Activated naive CD4-positive, alpha-beta T cell treated with anti-CD3 and anti-CD28 coated beads for 36 hours (primary cell): ENCODE data around the gene C2orf15. TPM values are rescaled to one million over a fixed set of nuclear protein-coding genes. Genes with fewer than 3 reads are reported as not detected.

ENCODE experiments used
- CTCF ChIA-PET: fragments of 350-600 bp; sonication (Branson Sonifier 250); formaldehyde crosslinking; loops from one replicate; lab custom pipeline; 2021; ENCODE audit warnings: antibody characterized with exemption; lab: Charles Lee
- DNase-seq: peaks from one replicate; pipeline ENCODE4 v3.0.0-alpha.2; 2020
- H3K27ac Mint-ChIP-seq: one replicate; pipeline ENCODE4 v1.8.0; 2021; ENCODE audit warnings: mild to moderate bottlenecking, mixed read lengths
- H3K27me3 Mint-ChIP-seq: one replicate; pipeline ENCODE4 v1.8.0; 2021; ENCODE audit warnings: low read depth, mixed read lengths
- H3K36me3 Mint-ChIP-seq: one replicate; pipeline ENCODE4 v1.8.0; 2021; ENCODE audit warnings: low read depth, mixed read lengths
- H3K4me1 Mint-ChIP-seq: one replicate; pipeline ENCODE4 v1.8.0; 2021; ENCODE audit warnings: low read depth, mixed read lengths
- H3K4me3 Mint-ChIP-seq: one replicate; pipeline ENCODE4 v1.8.0; 2021; ENCODE audit warnings: mild to moderate bottlenecking, moderate library complexity, mixed read lengths
- H3K9me3 Mint-ChIP-seq: one replicate; pipeline ENCODE4 v1.8.0; 2021; ENCODE audit warnings: mixed read lengths
- intact Hi-C: fragments of 100-400 bp; cut with micrococcal nuclease; formaldehyde crosslinking; loops from one replicate; pipeline ENCODE4 v1.15.1; 2023
- total RNA-seq, 2 experiments: library from RNA; stranded (reverse); gene quantifications; one replicate each; pipeline ENCODE4 v1.2.3, GENCODE V29; 2021

Gene C2orf15
- total RNA-seq, 2 experiments from 2014 or later: 1.4 to 1.6 TPM

DNA sequence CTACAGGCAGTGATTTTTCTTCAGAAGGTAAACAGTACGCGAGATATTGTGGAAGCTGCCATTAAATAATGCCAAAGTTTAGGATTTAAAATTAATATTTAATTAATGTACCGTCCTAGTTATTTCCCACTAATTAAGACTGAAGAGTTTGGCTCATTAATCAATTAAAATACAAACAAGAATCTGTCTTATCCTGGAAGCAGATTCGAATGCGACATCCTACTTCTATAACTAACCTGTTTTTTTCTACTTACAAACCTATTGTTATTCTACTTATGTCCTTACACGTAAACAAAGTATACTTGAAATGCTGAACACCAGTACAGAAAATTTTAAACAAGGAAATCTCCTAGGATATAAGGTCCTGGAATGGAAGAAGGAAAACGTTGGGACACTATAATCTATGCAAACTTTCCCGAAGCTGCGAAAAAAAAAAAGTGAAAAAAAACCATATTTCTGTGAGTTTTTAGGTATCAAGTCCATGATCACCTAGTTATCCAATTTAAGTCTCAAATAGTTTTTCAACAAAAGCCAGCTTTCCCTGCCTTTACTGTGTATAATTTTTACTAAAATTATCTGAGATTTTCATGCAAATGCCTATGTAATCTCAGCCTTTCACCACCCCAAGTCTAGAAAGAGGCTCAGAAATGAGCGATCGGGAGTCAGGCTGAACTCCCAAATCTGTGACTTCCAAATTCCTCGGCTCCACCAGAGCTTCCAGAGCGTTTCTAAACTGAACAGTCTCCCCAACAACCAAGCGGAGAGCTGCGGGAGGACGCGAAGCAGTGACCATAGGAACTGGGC, 1.2 kb upstream of the C2orf15 start:
- peaks cover 9% of the 10 kb centered on the region for H3K9me3 Mint-ChIP-seq
- DNase-seq: no peak
- peak overlapping the region; percentile 67 for H3K27ac Mint-ChIP-seq
- H3K4me1 Mint-ChIP-seq: peaks cover 17% of the 10 kb centered on the region
- peak overlapping the region; percentile 93 for H3K4me3 Mint-ChIP-seq
- CTCF ChIA-PET: interaction anchor here (0.7 to 1.9 kb wide), 3 partner anchors 20 to 40 kb away, joined by 3 to 6 read pairs (median 3); partner anchors contain the start of genes MITD1 and MRPL30
- H3K36me3 Mint-ChIP-seq: peaks cover 10% of the 10 kb centered on the region
- intact Hi-C loops: loop anchor here (2.0 kb wide), 1 partner anchor 43 kb away; no protein-coding TSS in a partner anchor
- no peaks in the 10 kb centered on the region for H3K27me3 Mint-ChIP-seq

DNA sequence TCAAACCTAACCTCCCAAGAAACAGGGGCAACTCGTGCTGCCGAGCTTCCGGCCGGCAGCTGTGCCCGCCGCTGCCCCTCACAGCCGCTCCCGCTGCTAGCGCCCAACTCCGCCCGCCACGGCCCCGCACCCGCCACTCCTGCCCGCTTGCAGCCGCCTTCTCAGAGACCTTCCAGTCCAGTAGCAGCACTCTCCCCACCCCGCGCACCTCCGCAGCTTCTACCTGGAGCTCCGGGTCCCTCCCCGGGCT, 722 bp upstream of the C2orf15 start:
- CTCF ChIA-PET: interaction anchor here (0.7 to 1.9 kb wide), 4 partner anchors 15 to 40 kb away, joined by 3 to 6 read pairs (median 3); partner anchors contain the start of genes LIPT1, MITD1, MRPL30 and TSGA10
- intact Hi-C loops: loop anchor here (1.0 to 2.0 kb wide), 6 partner anchors 14 to 350 kb away; partner anchors contain the start of genes LIPT1, MITD1, MRPL30 and REV1
- Mint-ChIP-seq H3K4me3 (peak overlapping the region; percentile 93), H3K27me3 (no peaks in the 10 kb centered on the region), H3K27ac (peak overlapping the region; percentile 67), H3K9me3 (peaks cover 9% of the 10 kb centered on the region), H3K36me3 (peaks cover 8% of the 10 kb centered on the region), H3K4me1 (peaks cover 17% of the 10 kb centered on the region)
- DNase-seq: no peak

DNA sequence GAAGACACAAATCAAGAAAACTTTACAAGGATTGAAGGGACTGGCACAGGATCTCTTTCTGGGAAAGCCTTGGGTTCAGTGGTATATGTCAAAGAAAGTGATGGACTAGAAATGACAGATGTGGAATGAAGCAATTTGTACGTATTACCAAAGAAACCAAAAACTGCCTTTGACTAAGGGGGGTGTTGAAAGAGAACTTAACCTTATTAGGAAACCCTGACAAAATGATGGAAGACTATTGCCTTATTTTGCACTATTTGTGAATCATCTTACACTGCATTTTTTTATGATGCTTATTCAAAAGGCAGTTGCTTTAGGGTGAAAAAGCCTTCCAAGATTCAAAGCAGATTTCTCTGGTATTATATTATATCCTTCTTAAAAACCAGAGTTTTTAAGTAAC, 9.2 kb downstream of the C2orf15 start:
- intact Hi-C loops: loop anchor here (10.0 kb wide), 3 partner anchors 416 to 696 kb away; partner anchors contain the start of genes COA5, MGAT4A and UNC50
- H3K36me3 Mint-ChIP-seq: no peaks in the 10 kb centered on the region
- no peak overlapping the region for H3K4me3 Mint-ChIP-seq
- no peaks in the 10 kb centered on the region for H3K27me3 Mint-ChIP-seq
- H3K27ac Mint-ChIP-seq: peak overlapping the region; percentile 47
- no peaks in the 10 kb centered on the region for H3K9me3 Mint-ChIP-seq
- no peak for DNase-seq
- peaks cover 15% of the 10 kb centered on the region for H3K4me1 Mint-ChIP-seq
- CTCF ChIA-PET: no interaction called here

DNA sequence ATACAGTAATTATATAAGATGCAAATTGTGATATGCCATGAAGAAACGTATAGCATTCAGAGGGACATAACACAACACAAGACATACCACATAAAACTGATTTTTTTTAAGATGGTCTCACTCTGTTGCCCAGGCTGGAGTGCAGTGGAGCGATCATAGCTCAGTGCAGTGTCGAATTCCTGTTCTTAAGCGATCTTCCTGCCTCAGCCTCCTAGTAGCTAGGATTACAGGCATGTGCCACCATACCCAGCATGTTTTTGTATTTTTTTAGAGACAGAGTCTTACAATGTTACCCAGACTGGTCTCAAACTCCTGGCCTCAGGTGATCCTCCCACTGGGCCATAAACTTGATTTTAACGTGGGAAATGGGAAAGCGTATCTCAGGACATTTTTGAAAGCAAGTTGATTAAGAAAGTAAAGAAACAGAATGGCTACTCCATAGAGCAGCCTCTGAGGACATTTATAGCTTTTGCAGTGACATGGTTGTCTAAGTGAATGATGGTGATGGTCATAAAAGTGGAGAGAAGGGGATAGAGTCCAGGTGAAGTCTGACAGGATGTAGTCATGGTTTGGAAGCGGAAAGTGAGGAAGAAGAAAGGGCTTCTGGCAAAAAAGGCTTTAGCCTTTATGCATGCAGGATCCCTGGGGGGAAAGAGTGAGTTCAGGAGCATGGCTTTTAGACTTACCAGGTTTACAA, 10.8 kb downstream of the C2orf15 start:
- Mint-ChIP-seq H3K9me3 (no peaks in the 10 kb centered on the region), H3K36me3 (peaks cover 6% of the 10 kb centered on the region), H3K27ac (no peak overlapping the region), H3K4me1 (peaks cover 30% of the 10 kb centered on the region), H3K4me3 (no peak overlapping the region), H3K27me3 (no peaks in the 10 kb centered on the region)
- DNase-seq: no peak
- intact Hi-C loops: loop anchor here (10.0 kb wide), 3 partner anchors 418 to 698 kb away; partner anchors contain the start of genes COA5, MGAT4A and UNC50
- CTCF ChIA-PET: interaction anchor here (1.7 kb wide), 1 partner anchor 10 kb away, joined by 3 read pairs; the partner anchor contains the start of gene C2orf15

DNA sequence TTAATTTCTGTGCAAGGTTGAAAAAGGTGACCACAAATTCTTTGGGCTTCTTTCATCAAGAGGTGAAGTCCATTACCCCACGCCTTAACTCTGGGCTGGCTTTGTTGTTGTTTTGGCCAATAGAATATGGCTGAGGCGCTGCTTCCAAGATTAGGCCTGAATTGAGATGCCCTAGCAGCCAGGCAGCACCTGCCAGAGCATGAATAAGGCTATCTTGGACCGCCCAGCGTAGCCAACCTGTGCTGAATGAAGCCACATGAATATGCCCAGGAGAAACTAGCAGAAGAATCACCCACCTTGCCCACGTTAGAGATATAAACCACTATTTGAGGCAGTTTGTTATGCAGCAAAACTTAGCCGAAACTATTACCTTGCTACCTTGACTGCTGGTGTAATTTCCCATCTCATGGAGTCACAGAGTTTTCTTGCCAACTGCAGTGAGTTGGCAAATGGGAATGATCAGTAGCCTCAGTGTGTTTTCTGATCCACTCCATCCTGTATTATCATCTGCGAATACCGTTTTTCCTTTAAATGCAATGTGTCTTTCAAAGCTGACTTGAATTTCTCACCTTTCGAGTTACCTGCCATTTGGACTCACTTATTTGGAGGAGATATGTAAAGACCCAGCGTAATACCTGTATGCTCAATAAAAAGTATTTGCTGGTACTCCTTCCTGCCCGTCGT, 12.6 kb downstream of the C2orf15 start:
- Mint-ChIP-seq H3K36me3 (peaks cover 8% of the 10 kb centered on the region), H3K4me1 (peaks cover 36% of the 10 kb centered on the region), H3K9me3 (no peaks in the 10 kb centered on the region), H3K4me3 (no peak overlapping the region), H3K27ac (no peak overlapping the region), H3K27me3 (no peaks in the 10 kb centered on the region)
- CTCF ChIA-PET: interaction anchor here (0.7 to 1.7 kb wide), 3 partner anchors 12 to 332 kb away, joined by 3 read pairs; partner anchors contain the start of gene C2orf15
- intact Hi-C loops: loop anchor here (1.0 to 10.0 kb wide), 5 partner anchors 13 to 699 kb away; partner anchors contain the start of genes C2orf15, COA5, MGAT4A and REV1
- DNase-seq: no peak

DNA sequence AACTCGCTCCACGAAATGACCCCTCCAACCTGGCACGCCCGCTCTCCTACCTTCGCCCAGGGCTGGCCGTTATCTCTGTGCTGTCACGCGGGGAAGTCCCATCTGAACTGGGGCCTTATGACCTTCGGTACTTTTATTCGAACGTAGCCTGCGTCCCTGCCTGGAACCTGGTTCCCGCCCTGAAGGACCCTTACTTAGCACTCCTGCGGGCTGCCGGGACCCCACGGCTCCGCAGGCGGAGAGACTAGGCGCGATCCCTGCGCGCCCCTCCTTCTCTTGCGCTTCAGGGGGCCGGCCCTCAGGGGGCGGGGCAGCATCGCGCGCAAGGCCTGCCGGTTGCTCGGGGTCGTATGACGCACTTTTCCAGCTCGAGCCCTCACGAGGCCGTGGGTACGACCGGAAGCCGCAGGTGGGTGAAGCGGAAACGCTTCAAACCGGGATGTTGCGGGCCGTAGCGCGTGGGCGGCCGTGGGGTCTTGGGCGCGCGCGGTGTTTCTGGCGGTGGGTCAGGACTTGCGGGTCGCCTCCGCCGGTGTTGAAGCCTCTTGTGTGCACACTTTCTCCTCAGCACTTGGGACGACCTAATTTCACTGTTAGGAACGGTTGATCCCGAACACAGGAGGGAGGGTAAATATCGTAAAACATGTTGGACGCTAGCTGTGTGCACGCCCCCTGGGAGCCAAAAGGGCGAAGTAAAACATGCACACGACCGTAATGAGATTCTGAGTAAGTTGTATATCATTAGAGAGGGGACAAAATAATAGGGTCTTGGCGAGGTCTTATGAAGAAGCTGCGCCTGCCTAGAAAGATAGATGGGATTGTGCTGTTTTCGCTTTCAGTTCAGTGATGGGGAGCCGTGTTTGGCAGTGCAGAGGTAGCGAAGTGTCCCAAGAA, 13.4 kb downstream of the C2orf15 start, which contains the start of the genes LIPT1 and TSGA10:
LIPT1 (plus strand) TSS at position 325 of the 894 bp plus-strand sequence. CDS start 6,991 bp downstream, outside the sequence.
TSGA10 (minus strand) TSS at position 300 of the 894 bp plus-strand sequence. CDS start 45,503 bp downstream, outside the sequence.
- DNase-seq: peak; percentile 95
- Mint-ChIP-seq H3K9me3 (no peaks in the 10 kb centered on the region), H3K4me1 (peaks cover 39% of the 10 kb centered on the region), H3K36me3 (peaks cover 13% of the 10 kb centered on the region), H3K27me3 (no peaks in the 10 kb centered on the region), H3K27ac (no peak within 1 kb of the TSS), H3K4me3 (no peak within 1 kb of the TSS)
- intact Hi-C loops: loop anchor here (1.0 to 10.0 kb wide), 7 partner anchors 14 to 700 kb away; partner anchors contain the start of genes C2orf15, COA5, MGAT4A and MITD1
- CTCF ChIA-PET: interaction anchor here (0.7 to 1.6 kb wide), 3 partner anchors 13 to 25 kb away, joined by 3 read pairs; partner anchors contain the start of gene C2orf15

DNA sequence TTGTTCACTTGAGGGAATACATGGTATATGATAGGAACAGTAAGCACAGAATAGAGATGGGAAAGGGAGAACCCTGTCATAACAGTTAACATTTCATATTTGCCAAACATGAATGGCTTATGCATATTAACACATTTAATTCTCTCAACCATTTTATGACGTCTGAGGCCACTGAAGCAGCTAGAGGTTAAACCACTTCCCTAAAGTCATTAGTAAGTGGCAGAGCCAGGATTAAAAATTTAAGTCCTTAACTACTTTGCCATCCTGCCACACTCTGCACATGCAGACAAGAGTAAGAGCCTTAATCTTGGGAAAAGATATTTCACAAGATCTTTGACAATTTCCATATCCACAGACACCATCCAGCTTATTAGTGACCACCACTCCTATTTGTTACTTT, 15.4 kb downstream of the C2orf15 start:
- H3K9me3 Mint-ChIP-seq: no peaks in the 10 kb centered on the region
- CTCF ChIA-PET: interaction anchor here (1.3 to 2.5 kb wide), 2 partner anchors 11 to 20 kb away, joined by 3 to 14 read pairs; no protein-coding TSS in a partner anchor
- H3K4me1 Mint-ChIP-seq: peaks cover 27% of the 10 kb centered on the region

DNA sequence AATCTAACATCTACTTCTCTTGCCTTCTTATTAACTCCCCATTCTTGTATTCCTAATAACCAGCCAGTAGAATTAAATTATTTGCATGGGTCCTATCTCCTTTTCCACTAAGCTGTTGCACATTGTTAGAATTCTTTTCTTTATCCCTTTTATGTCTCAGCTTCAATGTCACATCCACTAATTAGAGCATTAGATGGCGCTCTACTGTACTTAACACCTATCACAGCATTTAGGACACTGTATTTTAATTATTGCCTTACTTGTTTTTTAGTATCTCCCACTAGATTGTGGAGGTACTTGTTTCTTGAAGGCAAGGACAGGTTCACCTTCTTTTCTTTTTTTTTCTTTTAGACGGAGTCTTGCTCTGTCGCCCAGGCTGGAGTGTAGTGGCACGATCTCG, 17.1 kb downstream of the C2orf15 start:
- peaks cover 27% of the 10 kb centered on the region for H3K4me1 Mint-ChIP-seq
- H3K27me3 Mint-ChIP-seq: no peaks in the 10 kb centered on the region
- H3K4me3 Mint-ChIP-seq: no peak overlapping the region
- DNase-seq: no peak
- CTCF ChIA-PET: interaction anchor here (1.2 to 2.5 kb wide), 3 partner anchors 9 to 17 kb away, joined by 4 to 14 read pairs (median 7); no protein-coding TSS in a partner anchor
- H3K36me3 Mint-ChIP-seq: peaks cover 21% of the 10 kb centered on the region
- intact Hi-C loops: loop anchor here (10.0 kb wide), 3 partner anchors 424 to 704 kb away; partner anchors contain the start of genes COA5, MGAT4A and UNC50
- H3K27ac Mint-ChIP-seq: no peak overlapping the region
- no peaks in the 10 kb centered on the region for H3K9me3 Mint-ChIP-seq

More for the DNA sequence above, 15.4 kb downstream of the C2orf15 start:
- Mint-ChIP-seq H3K4me3 (no peak overlapping the region), H3K27me3 (no peaks in the 10 kb centered on the region), H3K36me3 (peaks cover 14% of the 10 kb centered on the region), H3K27ac (no peak overlapping the region)
- intact Hi-C loops: loop anchor here (10.0 kb wide), 3 partner anchors 422 to 702 kb away; partner anchors contain the start of genes COA5, MGAT4A and UNC50
- no peak for DNase-seq

DNA sequence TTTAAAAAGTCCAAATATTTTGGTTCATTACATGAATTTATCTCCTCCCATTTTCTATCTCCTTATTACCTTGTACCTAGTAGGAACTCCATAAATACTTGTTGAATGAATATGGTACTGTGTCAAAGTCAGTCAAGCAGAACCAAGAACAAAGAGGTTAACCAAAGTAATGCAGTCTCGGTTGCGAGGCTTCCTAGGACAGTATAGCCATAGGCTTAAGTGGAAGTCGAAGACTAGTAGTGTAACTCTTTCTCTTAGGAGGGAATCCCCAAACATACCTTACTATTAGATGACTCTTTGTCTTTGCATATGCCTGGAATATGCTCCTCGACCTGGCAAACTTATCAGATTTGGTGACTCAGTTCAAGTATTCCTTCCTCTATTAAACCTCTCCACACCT, 18.1 kb downstream of the C2orf15 start:
- Mint-ChIP-seq H3K27ac (peak overlapping the region; percentile 19), H3K9me3 (no peaks in the 10 kb centered on the region), H3K27me3 (no peaks in the 10 kb centered on the region), H3K4me3 (no peak overlapping the region), H3K4me1 (peaks cover 27% of the 10 kb centered on the region), H3K36me3 (peaks cover 23% of the 10 kb centered on the region)
- CTCF ChIA-PET: interaction anchor here (0.6 kb wide), 1 partner anchor 20 kb away, joined by 4 read pairs; no protein-coding TSS in a partner anchor
- intact Hi-C loops: loop anchor here (10.0 kb wide), 3 partner anchors 425 to 705 kb away; partner anchors contain the start of genes COA5, MGAT4A and UNC50
- no peak for DNase-seq

DNA sequence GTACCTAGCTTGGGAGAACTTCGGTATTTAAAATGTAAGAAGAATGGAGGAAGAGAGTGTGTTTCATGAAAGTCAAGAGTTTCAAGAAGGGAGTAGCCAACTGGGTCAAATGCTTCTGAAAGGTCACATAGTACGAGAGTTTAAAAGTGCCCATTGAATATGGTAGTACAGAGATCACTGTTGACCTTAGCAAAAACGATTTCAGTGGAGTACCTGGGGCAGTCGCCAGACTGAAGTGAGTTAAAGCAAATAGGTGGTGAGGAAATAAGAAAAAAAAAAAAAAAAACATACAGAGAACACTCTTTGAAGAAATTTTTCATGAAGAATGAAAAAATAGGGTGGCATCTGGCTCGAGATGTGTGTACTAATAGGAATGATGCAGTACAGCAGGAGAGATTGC, 24.7 kb downstream of the C2orf15 start:
- Mint-ChIP-seq H3K4me3 (no peak overlapping the region), H3K27ac (no peak overlapping the region), H3K36me3 (peaks cover 27% of the 10 kb centered on the region), H3K4me1 (peaks cover 13% of the 10 kb centered on the region), H3K9me3 (no peaks in the 10 kb centered on the region), H3K27me3 (no peaks in the 10 kb centered on the region)
- intact Hi-C loops: no loop called here
- CTCF ChIA-PET: interaction anchor here (1.1 to 2.2 kb wide), 3 partner anchors 8 to 14 kb away, joined by 3 to 14 read pairs (median 11); partner anchors contain the start of genes MITD1 and MRPL30
- DNase-seq: no peak
